Mesenchymal stem cell (in vitro differentiated cells and primary cell): ENCODE results near the gene HLCS.

ENCODE experiments used
- DNase-seq: peaks from one replicate; pipeline ENCODE4 v3.0.0-alpha.2; 2013
- H2AFZ ChIP-seq: one replicate; pipeline ENCODE4 v1.6.1; 2013; ENCODE audit warnings: low read depth, mild to moderate bottlenecking, control low read depth, inconsistent platforms, low read length, moderate library complexity
- H2AK5ac ChIP-seq: 2 replicates; pipeline ENCODE4 v1.6.1; 2013; ENCODE audit warnings: low read length, moderate library complexity, mild to moderate bottlenecking, inconsistent platforms; ENCODE audit not compliant: severe bottlenecking
- H2BK120ac ChIP-seq: one replicate; pipeline ENCODE4 v1.6.1; 2013; ENCODE audit warnings: low read depth, mild to moderate bottlenecking, inconsistent platforms, low read length, moderate library complexity
- H2BK12ac ChIP-seq, 2 experiments: one replicate each; pipeline ENCODE4 v1.6.1; 2013; ENCODE audit warnings: inconsistent platforms in 2 of 2, low read length in 2 of 2, mild to moderate bottlenecking in 2 of 2, moderate library complexity in 2 of 2, control low read depth in 1 of 2
- H2BK15ac ChIP-seq: one replicate; pipeline ENCODE4 v1.6.1; 2013; ENCODE audit warnings: mild to moderate bottlenecking, low read depth, inconsistent platforms; ENCODE audit not compliant: poor library complexity, severe bottlenecking
- H2BK5ac ChIP-seq: 2 replicates; pipeline ENCODE4 v1.6.1; 2013; ENCODE audit warnings: low read depth, mild to moderate bottlenecking, low read length, control low read depth, inconsistent platforms; ENCODE audit not compliant: poor library complexity, severe bottlenecking
- H3K14ac ChIP-seq, 2 experiments: one replicate each; pipeline ENCODE4 v1.6.1; 2013; ENCODE audit warnings: inconsistent platforms in 2 of 2, low read length in 2 of 2, control low read depth in 1 of 2, mild to moderate bottlenecking in 1 of 2, moderate library complexity in 1 of 2
- H3K18ac ChIP-seq, 2 experiments: one replicate each; pipeline ENCODE4 v1.6.1; 2013; ENCODE audit warnings: inconsistent platforms in 2 of 2, low read length in 2 of 2, control low read depth in 1 of 2, low read depth in 1 of 2, mild to moderate bottlenecking in 1 of 2
- H3K23ac ChIP-seq, 2 experiments: one replicate each; pipeline ENCODE4 v1.6.1; 2013; ENCODE audit warnings: inconsistent platforms in 2 of 2, low read length in 2 of 2, mild to moderate bottlenecking in 2 of 2, moderate library complexity in 2 of 2, control low read depth in 1 of 2
- H3K27ac ChIP-seq: 2 replicates; pipeline ENCODE4 v1.5.1; 2013; ENCODE audit warnings: mild to moderate bottlenecking, moderate library complexity, low read length, control low read depth, inconsistent platforms; ENCODE audit not compliant: poor library complexity, severe bottlenecking
- H3K27me3 ChIP-seq, 2 experiments: 2 replicates each; pipeline versions ENCODE4 v1.6.1 to v1.7.0; 2013; ENCODE audit warnings: low read length in 2 of 2, mild to moderate bottlenecking in 2 of 2, moderate library complexity in 2 of 2, control low read depth in 1 of 2, inconsistent platforms in 1 of 2; ENCODE audit not compliant: control insufficient read depth in 1 of 2, insufficient read depth in 1 of 2
- H3K36me3 ChIP-seq, 2 experiments: 2 replicates each; pipeline versions ENCODE4 v1.6.1 to v1.7.0; 2013; ENCODE audit warnings: low read length in 2 of 2, control low read depth in 1 of 2, inconsistent platforms in 1 of 2, low read depth in 1 of 2, mild to moderate bottlenecking in 1 of 2; ENCODE audit not compliant: insufficient read depth in 2 of 2, control insufficient read depth in 1 of 2
- H3K4ac ChIP-seq, 2 experiments: one replicate each; pipeline ENCODE4 v1.6.1; 2013; ENCODE audit warnings: inconsistent platforms in 2 of 2, low read length in 2 of 2, mild to moderate bottlenecking in 2 of 2, moderate library complexity in 2 of 2, control low read depth in 1 of 2, low read depth in 1 of 2
- H3K4me1 ChIP-seq: 2 replicates; pipeline ENCODE4 v1.6.1; 2013; ENCODE audit warnings: low read depth, low read length, control low read depth; ENCODE audit not compliant: control insufficient read depth, insufficient read depth
- H3K4me2 ChIP-seq: 2 replicates; pipeline ENCODE4 v1.6.1; 2013; ENCODE audit warnings: low read length, mild to moderate bottlenecking, inconsistent platforms; ENCODE audit not compliant: poor library complexity, severe bottlenecking
- H3K4me3 ChIP-seq, 2 experiments: 2 replicates each; pipeline versions ENCODE4 v1.5.1 to v1.7.0; 2013; ENCODE audit warnings: low read length in 2 of 2, mild to moderate bottlenecking in 2 of 2, control low read depth in 1 of 2, low read depth in 1 of 2; ENCODE audit not compliant: insufficient read depth in 1 of 2
- H3K79me1 ChIP-seq: replicated peaks from 2 replicates; pipeline ENCODE4 v1.6.1; 2013; ENCODE audit warnings: mild to moderate bottlenecking, control low read depth, low read length, inconsistent platforms; ENCODE audit not compliant: poor library complexity, severe bottlenecking
- H3K9ac ChIP-seq: 2 replicates; pipeline ENCODE4 v1.7.0; 2013; ENCODE audit warnings: mild to moderate bottlenecking, low read length, moderate library complexity
- H3K9me3 ChIP-seq: 2 replicates; pipeline ENCODE4 v1.7.0; 2013; ENCODE audit warnings: mild to moderate bottlenecking, low read length; ENCODE audit not compliant: control insufficient read depth
- H4K8ac ChIP-seq: one replicate; pipeline ENCODE4 v1.6.1; 2013; ENCODE audit warnings: inconsistent platforms, mild to moderate bottlenecking, low read length, moderate library complexity
- H4K91ac ChIP-seq: one replicate; pipeline ENCODE4 v1.6.1; 2013; ENCODE audit warnings: mild to moderate bottlenecking, low read length, inconsistent platforms
- WGBS: methylation state at CpG from one replicate; pipeline ENCODE4 v1.1.7; 2013; ENCODE audit warnings: mixed read lengths; 5-methylcytosine and 5-hydroxymethylcytosine counted together

The HLCS gene

GRCh38 chr21:36732217-36732616 is 234.3 kb downstream of the HLCS start:
- no peaks in the 10 kb centered on the region for H3K9me3 ChIP-seq
- no peak overlapping the region for H4K8ac ChIP-seq
- no peak overlapping the region for H2BK12ac ChIP-seq
- H3K27me3 ChIP-seq = peaks cover 43 to 50% of the 10 kb centered on the region in 2 experiments
- no peak overlapping the region for H3K4ac ChIP-seq
- no peak overlapping the region for H2BK120ac ChIP-seq
- no peak overlapping the region for H3K14ac ChIP-seq
- H3K4me1 ChIP-seq = peaks cover 11% of the 10 kb centered on the region
- no peak overlapping the region for H3K18ac ChIP-seq
- WGBS = 86% methylated on average over 14 of the region's 14 CpGs
- no peak overlapping the region for H3K4me2 ChIP-seq
- H2BK5ac ChIP-seq = no peak overlapping the region
- H3K79me1 ChIP-seq = no peaks in the 10 kb centered on the region
- H3K9ac ChIP-seq = no peak overlapping the region
- no peak for DNase-seq
- no peak overlapping the region for H3K27ac ChIP-seq
- H3K23ac ChIP-seq = no peak overlapping the region
- peaks cover 0 to 9% of the 10 kb centered on the region in 2 experiments for H3K36me3 ChIP-seq
- no peak overlapping the region for H2AK5ac ChIP-seq
- H2BK15ac ChIP-seq = no peak overlapping the region
- no peak overlapping the region for H3K4me3 ChIP-seq
- H4K91ac ChIP-seq = no peak overlapping the region
- H2AFZ ChIP-seq = no peak overlapping the region

- Histone ChIP-seq H3K23ac (no peak overlapping the region), H3K4me3 (no peak overlapping the region), H4K91ac (no peak overlapping the region), H3K27me3 (peaks cover 44 to 51% of the 10 kb centered on the region in 2 experiments), H3K4me2 (no peak overlapping the region), H2BK12ac (no peak overlapping the region), H3K18ac (no peak overlapping the region), H3K14ac (no peak overlapping the region), H2AFZ (no peak overlapping the region), H3K27ac (no peak overlapping the region), H3K9ac (no peak overlapping the region), H3K9me3 (no peaks in the 10 kb centered on the region), H2BK5ac (no peak overlapping the region), H3K4me1 (peaks cover 9% of the 10 kb centered on the region), H2BK120ac (no peak overlapping the region), H4K8ac (no peak overlapping the region), H3K4ac (no peak overlapping the region), H2BK15ac (no peak overlapping the region), H3K79me1 (no peaks in the 10 kb centered on the region), H2AK5ac (no peak overlapping the region), H3K36me3 (peaks cover 0 to 9% of the 10 kb centered on the region in 2 experiments)
- WGBS = 88% methylated on average over 28 of the region's 30 CpGs
- DNase-seq = no peak
Observed at GRCh38 chr21:36730291-36731281, 235.9 kb downstream of the HLCS start.

GRCh38 chr21:36729310-36729970 is 237.0 kb downstream of the HLCS start:
- H3K4me3 ChIP-seq = no peak overlapping the region
- no peak overlapping the region for H3K4ac ChIP-seq
- no peak overlapping the region for H3K14ac ChIP-seq
- no peak overlapping the region for H2BK12ac ChIP-seq
- H3K27me3 ChIP-seq = peaks cover 40 to 51% of the 10 kb centered on the region in 2 experiments
- no peak overlapping the region for H2BK5ac ChIP-seq
- no peak overlapping the region for H4K91ac ChIP-seq
- H2AK5ac ChIP-seq = no peak overlapping the region
- H3K4me2 ChIP-seq = no peak overlapping the region
- H3K9me3 ChIP-seq = no peaks in the 10 kb centered on the region
- H3K9ac ChIP-seq = no peak overlapping the region
- no peak overlapping the region for H3K27ac ChIP-seq
- no peak overlapping the region for H2AFZ ChIP-seq
- WGBS = 79% methylated on average over 18 of the region's 18 CpGs
- H4K8ac ChIP-seq = no peak overlapping the region
- H3K18ac ChIP-seq = no peak overlapping the region
- no peak overlapping the region for H3K23ac ChIP-seq
- peaks cover 0 to 8% of the 10 kb centered on the region in 2 experiments for H3K36me3 ChIP-seq
- H3K4me1 ChIP-seq = peaks cover 9% of the 10 kb centered on the region
- no peak for DNase-seq
- H2BK120ac ChIP-seq = no peak overlapping the region
- no peak overlapping the region for H2BK15ac ChIP-seq
- H3K79me1 ChIP-seq = no peaks in the 10 kb centered on the region
